Activated naive CD4-positive, alpha-beta T cell treated with anti-CD3 and anti-CD28 coated beads, Interleukin-2, amount 50 U/mL, for 24 hours (primary cell): Measurements from ENCODE around the gene ITFG2.
A peak's percentile ranks its signal among the peaks of the same experiment; 100 is the strongest.

Experiments used
- H3K27ac Mint-ChIP-seq: one replicate; pipeline ENCODE4 v1.8.0; 2021; ENCODE audit warnings: mild to moderate bottlenecking, mixed read lengths
- H3K27me3 Mint-ChIP-seq: one replicate; pipeline ENCODE4 v1.8.0; 2021; ENCODE audit warnings: mixed read lengths
- H3K36me3 Mint-ChIP-seq: one replicate; pipeline ENCODE4 v1.8.0; 2021; ENCODE audit warnings: mixed read lengths
- H3K4me1 Mint-ChIP-seq: one replicate; pipeline ENCODE4 v1.8.0; 2021; ENCODE audit warnings: mixed read lengths
- H3K4me3 Mint-ChIP-seq: one replicate; pipeline ENCODE4 v1.8.0; 2021; ENCODE audit warnings: mild to moderate bottlenecking, mixed read lengths
- H3K9me3 Mint-ChIP-seq: one replicate; pipeline ENCODE4 v1.8.0; 2021; ENCODE audit warnings: mixed read lengths

Gene ITFG2

DNA sequence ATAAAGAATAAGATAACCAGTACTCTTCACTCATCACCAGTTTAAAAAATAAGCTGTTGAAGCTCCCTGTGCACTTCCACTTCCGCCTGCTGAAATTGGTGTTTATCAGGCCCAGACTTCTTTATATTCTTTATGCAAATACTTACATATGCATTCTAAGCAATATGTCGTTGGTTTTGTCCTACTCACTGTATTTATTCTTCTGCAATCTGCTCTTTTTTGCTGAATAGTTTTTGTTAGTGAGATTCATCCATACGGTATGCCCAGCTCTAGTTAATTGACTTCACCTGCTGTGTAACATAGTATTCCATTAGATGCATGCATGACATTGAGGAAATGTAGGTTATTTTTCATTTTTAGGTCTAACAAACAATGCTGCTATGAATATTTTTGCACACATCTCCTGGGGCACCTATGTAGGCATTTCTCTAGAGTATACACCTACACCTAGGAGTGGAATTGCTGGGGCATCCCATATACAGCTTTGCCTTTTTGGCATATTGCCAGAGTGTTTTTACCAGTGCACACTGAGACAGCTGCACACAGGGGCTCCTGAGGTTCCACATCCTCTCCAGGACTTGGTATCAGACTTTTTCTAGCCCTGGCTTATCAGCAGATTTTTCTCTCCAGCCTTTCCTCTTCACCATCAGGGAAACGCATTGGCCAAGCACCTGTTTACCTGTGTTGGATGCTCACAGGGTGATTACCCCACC lies 23.4 kb downstream of the ITFG2 start:
- no peak overlapping the region for H3K4me3 Mint-ChIP-seq
- no peaks in the 10 kb centered on the region for H3K27me3 Mint-ChIP-seq
- peaks cover 16% of the 10 kb centered on the region for H3K36me3 Mint-ChIP-seq
- H3K4me1 Mint-ChIP-seq: peaks cover 13% of the 10 kb centered on the region
- H3K27ac Mint-ChIP-seq: no peak overlapping the region
- no peaks in the 10 kb centered on the region for H3K9me3 Mint-ChIP-seq

DNA sequence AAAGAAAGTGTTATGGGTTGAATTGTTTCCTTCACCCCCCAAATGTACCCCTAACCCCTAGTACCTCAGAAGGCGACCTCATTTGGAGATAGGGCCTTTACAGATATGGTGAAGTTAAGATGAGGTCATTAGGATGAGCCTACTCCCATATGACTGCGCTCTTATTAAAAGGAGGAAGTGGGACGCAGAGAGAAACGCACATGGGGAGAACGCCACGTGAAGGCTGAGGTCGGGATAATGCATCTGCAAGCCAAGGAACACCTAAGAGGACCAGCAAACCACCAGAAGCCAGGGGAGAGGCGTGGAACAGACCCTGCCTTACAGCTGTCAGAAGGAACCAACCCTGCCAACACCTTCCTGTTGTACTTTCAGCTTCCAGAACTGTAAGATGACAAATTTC lies 24.1 kb downstream of the ITFG2 start:
- H3K27me3 Mint-ChIP-seq: no peaks in the 10 kb centered on the region
- H3K4me3 Mint-ChIP-seq: no peak overlapping the region
- peaks cover 13% of the 10 kb centered on the region for H3K4me1 Mint-ChIP-seq
- H3K9me3 Mint-ChIP-seq: no peaks in the 10 kb centered on the region
- no peak overlapping the region for H3K27ac Mint-ChIP-seq
- peaks cover 14% of the 10 kb centered on the region for H3K36me3 Mint-ChIP-seq

DNA sequence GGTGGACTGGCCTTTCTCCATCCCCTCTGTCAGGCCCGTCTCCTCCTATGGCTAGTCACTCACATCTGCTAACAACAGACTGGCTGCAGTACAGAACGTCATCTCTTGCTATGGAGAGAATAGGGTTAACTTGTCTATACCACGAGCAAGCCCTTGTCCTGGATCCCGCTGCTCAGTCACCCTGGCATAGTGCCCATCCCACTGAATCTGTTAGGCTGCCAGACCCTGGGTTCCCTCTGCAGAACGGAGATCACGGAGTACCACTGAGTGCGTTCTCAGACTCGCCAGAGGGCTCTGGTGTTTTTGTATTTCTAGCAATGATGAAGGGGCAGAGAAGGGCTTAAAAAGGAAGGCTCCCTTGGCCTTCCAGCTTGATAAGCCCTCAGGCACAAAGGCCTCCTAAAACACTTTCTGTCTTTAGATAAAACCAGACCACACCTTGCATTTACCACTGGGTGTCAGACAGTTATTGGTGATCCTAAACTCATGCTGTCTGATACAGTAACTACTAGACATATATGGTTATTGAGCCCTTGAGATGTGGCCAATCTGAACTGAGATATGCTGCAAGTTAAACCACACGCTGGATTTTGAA lies 28.7 kb downstream of the ITFG2 start:
- Mint-ChIP-seq H3K27me3 (no peaks in the 10 kb centered on the region), H3K27ac (no peak overlapping the region), H3K36me3 (peaks cover 12% of the 10 kb centered on the region), H3K4me3 (no peak overlapping the region), H3K4me1 (peaks cover 5% of the 10 kb centered on the region), H3K9me3 (no peaks in the 10 kb centered on the region)

DNA sequence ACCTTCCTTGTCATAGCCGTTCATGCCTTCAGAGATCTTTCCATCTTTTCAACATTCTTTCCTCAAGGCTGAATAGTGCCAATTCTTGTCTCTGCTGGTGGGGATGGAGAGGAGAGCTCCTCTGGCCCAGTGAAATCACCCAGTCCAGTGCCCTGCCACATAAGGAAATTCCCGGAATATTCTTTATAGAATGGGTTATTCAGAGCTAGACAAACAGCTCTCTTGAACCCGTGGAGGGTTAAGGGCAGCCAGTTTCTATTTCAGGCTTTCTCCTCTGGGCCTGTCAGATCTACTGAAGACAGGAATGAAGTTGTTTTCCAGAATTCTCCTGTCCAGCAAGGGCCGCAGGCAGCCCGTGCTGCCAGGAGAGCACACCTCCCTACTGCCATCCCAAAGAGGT lies 30.5 kb downstream of the ITFG2 start:
- Mint-ChIP-seq H3K4me1 (no peaks in the 10 kb centered on the region), H3K9me3 (no peaks in the 10 kb centered on the region), H3K27me3 (no peaks in the 10 kb centered on the region), H3K4me3 (no peak overlapping the region), H3K36me3 (peaks cover 14% of the 10 kb centered on the region), H3K27ac (no peak overlapping the region)

GRCh38 chr12:2844786-2845185 lies 32.3 kb downstream of the ITFG2 start:
- Mint-ChIP-seq H3K9me3 (no peaks in the 10 kb centered on the region), H3K27ac (no peak overlapping the region), H3K36me3 (peaks cover 8% of the 10 kb centered on the region), H3K4me3 (no peak overlapping the region), H3K27me3 (no peaks in the 10 kb centered on the region), H3K4me1 (no peaks in the 10 kb centered on the region)

- no peak overlapping the region for H3K27ac Mint-ChIP-seq
- H3K27me3 Mint-ChIP-seq: no peaks in the 10 kb centered on the region
- H3K4me1 Mint-ChIP-seq: no peaks in the 10 kb centered on the region
- no peak overlapping the region for H3K4me3 Mint-ChIP-seq
- peaks cover 7% of the 10 kb centered on the region for H3K36me3 Mint-ChIP-seq
- no peaks in the 10 kb centered on the region for H3K9me3 Mint-ChIP-seq
Measured at GRCh38 chr12:2845280-2845679, 32.8 kb downstream of the ITFG2 start.

DNA sequence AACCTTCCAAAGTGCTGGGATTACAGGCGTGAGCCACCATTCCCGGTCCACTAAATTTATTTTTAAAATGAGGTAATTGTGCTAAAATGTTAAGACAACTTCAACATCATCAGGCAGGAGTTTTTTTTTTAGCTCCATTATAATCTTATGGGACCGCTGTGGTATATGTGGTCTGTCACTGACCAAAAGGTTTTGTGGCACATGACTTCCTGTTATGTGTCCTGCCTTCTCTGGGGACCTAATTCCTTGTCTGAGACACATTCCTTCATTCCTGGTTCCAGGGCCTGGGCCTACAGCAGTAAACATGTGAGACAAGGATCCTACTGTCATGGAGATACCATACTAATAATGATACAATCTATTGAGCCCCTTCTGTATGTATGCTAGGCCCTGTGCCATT lies 39.5 kb downstream of the ITFG2 start:
- Mint-ChIP-seq H3K9me3 (no peaks in the 10 kb centered on the region), H3K4me1 (peaks cover 3% of the 10 kb centered on the region), H3K27ac (no peak overlapping the region), H3K4me3 (no peak overlapping the region), H3K27me3 (no peaks in the 10 kb centered on the region), H3K36me3 (peaks cover 4% of the 10 kb centered on the region)

DNA sequence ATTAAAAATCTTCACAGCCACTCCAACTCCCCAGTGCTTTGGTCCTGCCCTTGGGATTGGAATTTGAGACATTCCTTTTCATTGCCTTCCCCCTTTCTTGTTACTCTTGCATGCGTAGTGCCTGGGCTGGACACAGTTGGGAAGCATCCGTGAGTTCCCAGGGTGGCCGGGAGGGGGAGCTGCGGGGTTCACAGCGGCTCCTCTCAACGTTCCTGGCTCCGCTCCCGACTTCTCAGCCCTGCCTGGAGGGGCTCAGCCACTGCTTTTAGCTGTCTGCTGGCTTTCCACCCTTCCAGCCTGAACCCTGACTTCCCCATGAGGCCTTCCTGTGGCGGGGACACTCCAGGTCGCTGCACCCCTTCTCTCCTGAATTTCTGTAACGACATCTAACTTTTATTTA lies 41.2 kb downstream of the ITFG2 start:
- Mint-ChIP-seq H3K36me3 (peaks cover 1% of the 10 kb centered on the region), H3K27ac (no peak overlapping the region), H3K27me3 (no peaks in the 10 kb centered on the region), H3K4me3 (no peak overlapping the region), H3K9me3 (no peaks in the 10 kb centered on the region), H3K4me1 (peaks cover 3% of the 10 kb centered on the region)

DNA sequence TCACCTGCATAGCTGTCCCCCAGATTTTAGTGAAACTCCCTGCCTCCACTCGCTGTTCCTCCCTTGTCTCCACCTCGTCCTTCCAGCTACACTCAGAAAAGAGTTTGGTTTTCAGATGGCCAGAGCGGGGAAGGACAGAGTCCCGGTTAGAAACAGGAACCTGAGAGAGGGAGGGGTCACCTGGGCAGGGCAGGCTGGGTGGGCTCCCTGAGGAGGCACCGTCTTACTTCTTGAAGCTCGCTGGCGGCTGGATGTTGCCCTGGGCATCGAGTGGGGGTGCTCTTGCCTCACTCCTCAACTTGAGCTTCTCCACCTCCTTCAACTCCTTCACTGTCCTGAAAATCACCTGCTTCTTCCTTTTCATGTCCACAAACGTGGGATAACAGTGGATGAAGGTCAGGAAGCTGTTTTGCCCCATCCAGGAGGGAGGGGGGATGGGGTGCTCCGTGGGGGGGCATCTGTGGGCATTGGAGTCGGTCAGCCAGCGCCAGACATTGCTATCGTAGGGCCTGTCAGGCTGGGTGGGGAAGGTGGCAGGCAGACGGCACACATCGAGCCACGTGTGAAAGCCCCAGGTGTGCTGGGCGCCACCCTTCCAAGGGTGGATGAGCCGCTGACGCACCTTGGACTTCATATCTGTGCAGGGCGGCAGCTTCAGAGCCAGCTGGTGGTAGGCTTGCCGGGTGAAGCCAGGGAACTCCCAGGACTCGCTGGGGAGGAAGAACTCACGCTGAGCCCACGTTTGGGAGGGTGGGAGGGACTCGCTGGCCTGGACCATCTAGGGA lies 42.4 kb downstream of the ITFG2 start:
- H3K9me3 Mint-ChIP-seq: no peaks in the 10 kb centered on the region
- H3K36me3 Mint-ChIP-seq: peaks cover 1% of the 10 kb centered on the region
- H3K27ac Mint-ChIP-seq: no peak overlapping the region
- H3K27me3 Mint-ChIP-seq: no peaks in the 10 kb centered on the region
- no peak overlapping the region for H3K4me3 Mint-ChIP-seq
- peaks cover 3% of the 10 kb centered on the region for H3K4me1 Mint-ChIP-seq

DNA sequence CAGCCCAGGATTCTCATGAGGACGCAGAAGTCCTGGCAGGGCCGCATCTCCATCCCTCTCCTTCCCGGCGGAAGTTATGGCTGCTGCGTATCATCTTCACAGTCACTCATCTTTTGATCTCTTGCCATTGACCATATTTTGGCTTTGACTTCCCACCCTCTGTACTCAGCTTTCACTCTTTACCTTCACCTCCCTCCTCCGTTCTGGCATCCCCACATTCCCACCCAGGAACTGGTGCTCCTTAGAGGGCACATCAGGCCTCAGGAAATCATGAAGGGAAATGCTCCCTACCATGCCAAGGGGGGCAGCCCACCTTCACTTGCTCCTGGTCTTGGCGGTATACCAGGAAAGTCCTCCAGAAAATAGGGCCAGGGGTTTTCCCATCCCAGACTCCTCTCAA lies 43.1 kb downstream of the ITFG2 start:
- no peak overlapping the region for H3K27ac Mint-ChIP-seq
- H3K36me3 Mint-ChIP-seq: peaks cover 1% of the 10 kb centered on the region
- H3K4me3 Mint-ChIP-seq: no peak overlapping the region
- no peaks in the 10 kb centered on the region for H3K9me3 Mint-ChIP-seq
- H3K4me1 Mint-ChIP-seq: peaks cover 3% of the 10 kb centered on the region
- no peaks in the 10 kb centered on the region for H3K27me3 Mint-ChIP-seq

- H3K36me3 Mint-ChIP-seq: peaks cover 1% of the 10 kb centered on the region
- peaks cover 3% of the 10 kb centered on the region for H3K4me1 Mint-ChIP-seq
- no peak overlapping the region for H3K4me3 Mint-ChIP-seq
- H3K9me3 Mint-ChIP-seq: no peaks in the 10 kb centered on the region
- no peaks in the 10 kb centered on the region for H3K27me3 Mint-ChIP-seq
- peak overlapping the region; percentile 63 for H3K27ac Mint-ChIP-seq
Measured at GRCh38 chr12:2856051-2856450, 43.6 kb downstream of the ITFG2 start.

GRCh38 chr12:2857021-2857431 lies 44.6 kb downstream of the ITFG2 start, which contains the start of gene TEX52:
TSS of gene TEX52 (minus strand) at chr12:2857039. CDS start at chr12:2857026, 13 bp downstream.
- H3K27ac Mint-ChIP-seq: peak within 1 kb of the TSS; percentile 63

GRCh38 chr12:2857576-2857975 lies 45.1 kb downstream of the ITFG2 start:
- Mint-ChIP-seq H3K4me3 (no peak overlapping the region), H3K27me3 (no peaks in the 10 kb centered on the region), H3K9me3 (no peaks in the 10 kb centered on the region), H3K27ac (no peak overlapping the region), H3K4me1 (peaks cover 3% of the 10 kb centered on the region), H3K36me3 (peaks cover 1% of the 10 kb centered on the region)

More at GRCh38 chr12:2857021-2857431, 44.6 kb downstream of the ITFG2 start, which contains the start of gene TEX52:
- Mint-ChIP-seq H3K36me3 (peaks cover 1% of the 10 kb centered on the region), H3K4me3 (no peak within 1 kb of the TSS), H3K4me1 (peaks cover 3% of the 10 kb centered on the region), H3K9me3 (no peaks in the 10 kb centered on the region), H3K27me3 (no peaks in the 10 kb centered on the region)

DNA sequence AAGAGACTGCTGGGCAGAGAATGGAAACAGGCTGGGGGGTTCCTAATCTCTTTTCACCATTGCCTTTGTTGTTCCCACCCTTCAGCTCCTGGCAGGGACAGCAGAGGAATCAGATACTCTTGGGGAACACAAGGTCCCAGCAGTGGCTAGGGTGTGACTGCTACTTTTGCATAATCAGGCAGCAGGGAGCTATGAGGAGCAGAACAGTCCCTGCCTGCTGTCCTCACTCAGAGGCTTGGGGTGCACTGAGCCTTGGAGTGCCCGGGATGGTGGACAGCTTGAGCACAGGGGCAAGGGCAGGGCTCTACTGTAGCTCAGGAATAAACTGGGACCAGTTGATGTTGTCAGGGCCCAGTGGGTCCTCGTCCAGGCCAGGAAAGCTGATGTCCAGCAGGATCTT lies 45.9 kb downstream of the ITFG2 start:
- peaks cover 3% of the 10 kb centered on the region for H3K4me1 Mint-ChIP-seq
- H3K4me3 Mint-ChIP-seq: no peak overlapping the region
- H3K27ac Mint-ChIP-seq: no peak overlapping the region
- no peaks in the 10 kb centered on the region for H3K27me3 Mint-ChIP-seq
- H3K36me3 Mint-ChIP-seq: peaks cover 1% of the 10 kb centered on the region
- H3K9me3 Mint-ChIP-seq: no peaks in the 10 kb centered on the region

DNA sequence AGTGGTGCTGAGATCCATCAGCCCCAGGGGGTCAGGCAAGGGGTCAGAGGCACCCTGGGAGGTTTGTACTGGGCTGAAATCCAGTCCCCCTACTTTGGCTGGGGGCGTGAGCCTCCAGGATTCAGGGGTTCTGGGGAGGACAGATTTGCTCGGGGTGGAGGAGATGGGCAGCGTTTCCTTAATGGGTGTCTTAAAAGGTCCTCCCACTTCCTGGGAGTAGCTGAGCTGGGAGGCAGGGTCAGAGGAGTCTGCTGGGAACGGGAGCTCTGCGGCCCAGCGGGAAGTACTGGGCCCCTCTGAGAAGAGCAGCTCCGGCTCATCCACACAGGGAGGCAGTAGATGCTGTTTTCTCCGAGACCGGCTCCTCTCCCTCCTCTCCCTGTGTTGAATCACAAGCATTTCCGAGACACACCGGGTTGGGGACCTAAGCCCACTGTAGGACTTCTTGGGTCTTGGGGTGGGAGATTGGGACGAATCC lies 46.5 kb downstream of the ITFG2 start:
- Mint-ChIP-seq H3K9me3 (no peaks in the 10 kb centered on the region), H3K27me3 (no peaks in the 10 kb centered on the region), H3K27ac (no peak overlapping the region), H3K4me1 (no peaks in the 10 kb centered on the region), H3K36me3 (peaks cover 2% of the 10 kb centered on the region), H3K4me3 (no peak overlapping the region)

GRCh38 chr12:2860170-2860569 lies 47.7 kb downstream of the ITFG2 start:
- Mint-ChIP-seq H3K4me3 (no peak overlapping the region), H3K9me3 (no peaks in the 10 kb centered on the region), H3K27me3 (no peaks in the 10 kb centered on the region), H3K27ac (no peak overlapping the region), H3K4me1 (no peaks in the 10 kb centered on the region), H3K36me3 (peaks cover 2% of the 10 kb centered on the region)
